ENCODE measurements around the gene RRP15. TPM values are rescaled to one million over a fixed set of nuclear protein-coding genes. Genes with fewer than 3 reads are reported as not detected.
A peak's percentile ranks its signal among the peaks of the same experiment; 100 is the strongest.

Gene RRP15
- total and polyA plus RNA-seq, 8 donors, result 13.8 to 31.7 (median 26.7) TPM

- TF ChIP-seq CTCF (IDR thresholded peaks at IDR 0.05), result no peak
- H3K27ac ChIP-seq, result peak overlapping the region; percentile 7 to 13
- H3K9me3 ChIP-seq, result no peaks in the 10 kb centered on the region
- intact Hi-C loops (cut with DNase I), result no loop called here
- H3K36me3 ChIP-seq, result no peaks in the 10 kb centered on the region
- H3K4me3 ChIP-seq, result no peak overlapping the region
- H3K27me3 ChIP-seq, result no peaks in the 10 kb centered on the region
- peak; percentile 59 for ATAC-seq
- DNase-seq, result peak in 1 of 4 donors; percentile 48
- peaks cover 6 to 21% of the 10 kb centered on the region in 2 donors for H3K4me1 ChIP-seq
These were observed 80.3 kb downstream of the RRP15 start for GRCh38 chr1:218365226-218365999.

- Histone ChIP-seq H3K4me1 (peaks cover 6 to 21% of the 10 kb centered on the region in 2 donors), H3K36me3 (no peaks in the 10 kb centered on the region), H3K27ac (no peak overlapping the region), H3K4me3 (no peak overlapping the region), H3K27me3 (no peaks in the 10 kb centered on the region), H3K9me3 (no peaks in the 10 kb centered on the region)
- intact Hi-C loops (cut with DNase I), result no loop called here
- no peak for TF ChIP-seq CTCF (IDR thresholded peaks at IDR 0.05)
- no peak for DNase-seq
- no peak for ATAC-seq
These were observed 81.4 kb downstream of the RRP15 start for GRCh38 chr1:218366322-218367052.

- intact Hi-C loops (cut with DNase I), result no loop called here
- Histone ChIP-seq H3K9me3 (no peaks in the 10 kb centered on the region), H3K4me1 (peaks cover 6 to 21% of the 10 kb centered on the region in 2 donors), H3K36me3 (no peaks in the 10 kb centered on the region), H3K27me3 (peaks cover 0 to 5% of the 10 kb centered on the region in 2 donors), H3K27ac (no peak overlapping the region), H3K4me3 (no peak overlapping the region)
- TF ChIP-seq CTCF (IDR thresholded peaks at IDR 0.05), result no peak
- ATAC-seq, result peak; percentile 56
- no peak for DNase-seq
These were observed 82.0 kb downstream of the RRP15 start for GRCh38 chr1:218367118-218367517.

- Histone ChIP-seq H3K27me3 (peaks cover 0 to 6% of the 10 kb centered on the region in 2 donors), H3K4me3 (no peak overlapping the region), H3K36me3 (no peaks in the 10 kb centered on the region), H3K4me1 (peaks cover 6 to 21% of the 10 kb centered on the region in 2 donors), H3K9me3 (no peaks in the 10 kb centered on the region), H3K27ac (no peak overlapping the region)
- intact Hi-C loops (cut with DNase I), result no loop called here
- ATAC-seq (no peak), DNase-seq (no peak)
- no peak for TF ChIP-seq CTCF (IDR thresholded peaks at IDR 0.05)
These were observed 83.6 kb downstream of the RRP15 start for GRCh38 chr1:218368686-218369085.
